SHP77 (cell line): ENCODE data around the gene BLOC1S4.
"Not testable (repeated sequence)": the region's sequence is repeated elsewhere in the genome, so short reads cannot be mapped to it uniquely, and the experiment has no call there.

Experiments
- DNase-seq, 2 experiments: peaks; one replicate each; lab custom pipeline; 2025; lab: John Stamatoyannopoulos, UW

Gene BLOC1S4

GRCh38 chr4:6718932-6719610 lies 3.1 kb downstream of the BLOC1S4 start:
- no peak for DNase-seq

- DNase-seq: no peak
Observed at GRCh38 chr4:6719611-6720179, 3.7 kb downstream of the BLOC1S4 start.

- peak; percentile 40 to 46 for DNase-seq
Observed at GRCh38 chr4:6720202-6720699, 4.3 kb downstream of the BLOC1S4 start.

GRCh38 chr4:6721121-6721520 lies 5.1 kb downstream of the BLOC1S4 start:
- no peak for DNase-seq

DNA sequence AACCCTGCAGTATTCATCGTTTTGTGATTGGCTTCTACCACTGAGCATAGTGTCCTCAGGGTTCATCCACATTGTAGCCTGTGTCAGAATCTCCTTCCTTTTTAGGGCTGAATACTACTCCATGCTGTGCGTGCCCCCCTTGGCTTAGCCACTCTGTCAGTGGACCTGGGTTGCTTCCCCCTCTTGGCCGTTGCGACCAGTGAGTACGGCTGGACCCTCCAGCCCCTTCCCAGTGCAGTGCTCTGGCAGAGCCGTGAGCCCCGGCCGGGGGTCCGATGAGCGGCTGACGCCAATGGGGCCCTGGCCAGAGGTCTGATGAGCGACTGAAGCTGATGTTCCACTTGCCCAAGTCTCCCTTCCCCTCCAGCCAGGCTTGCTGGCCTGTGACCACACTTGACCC lies 6.9 kb downstream of the BLOC1S4 start:
- no peak for DNase-seq

DNA sequence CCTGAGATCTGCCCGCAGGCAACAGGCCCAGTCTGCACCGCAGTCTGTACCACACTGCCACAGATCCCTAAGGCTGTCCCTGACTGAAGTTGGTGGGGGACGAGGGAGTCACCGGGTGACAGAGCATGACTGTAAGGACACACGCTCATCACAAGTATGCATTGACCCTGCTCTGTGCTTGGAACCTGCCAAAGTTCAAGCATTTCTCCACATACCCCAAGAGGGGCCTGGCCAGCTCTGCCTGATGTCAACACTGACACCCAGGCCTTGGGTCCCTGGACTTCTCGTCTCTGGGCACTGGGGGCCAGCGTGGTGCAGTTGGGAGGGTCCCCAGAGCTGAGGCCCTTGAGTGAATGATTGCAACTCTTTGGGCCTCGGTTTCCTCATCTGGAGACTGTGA lies 7.9 kb downstream of the BLOC1S4 start:
- DNase-seq: no peak

DNA sequence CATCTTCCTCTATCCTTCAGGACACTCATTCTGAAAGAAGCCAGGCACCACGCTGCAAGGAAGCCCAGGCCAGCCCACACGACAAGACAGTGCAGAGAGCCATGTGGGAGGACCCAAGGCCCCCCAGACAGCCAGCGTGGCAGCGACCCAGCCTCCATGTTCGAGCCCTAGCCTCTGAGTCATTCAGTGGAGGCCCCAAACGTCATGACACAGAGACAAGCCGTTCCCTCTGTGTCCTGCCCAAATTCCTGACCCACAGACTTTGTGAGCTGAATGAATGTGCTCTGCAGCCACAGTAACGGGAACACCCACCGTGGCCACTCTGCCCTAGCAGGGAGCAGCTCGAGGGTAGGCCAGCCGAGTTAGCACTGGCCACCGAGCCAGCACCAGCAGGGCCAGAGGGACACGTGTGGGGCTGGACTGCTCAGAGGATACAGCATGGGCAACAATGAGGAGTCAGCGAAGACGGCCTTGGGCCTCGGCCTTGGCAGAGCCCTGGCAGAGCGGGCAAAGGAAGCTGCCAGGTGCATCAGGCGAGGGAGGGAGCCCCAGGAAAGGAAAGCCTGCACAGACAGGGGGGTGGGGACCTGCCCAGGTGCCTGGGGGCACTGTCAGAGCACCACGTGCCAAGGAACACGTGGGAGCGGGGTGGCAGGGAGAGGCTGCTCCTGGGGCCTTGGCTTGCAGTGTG lies 8.6 kb downstream of the BLOC1S4 start:
- no peak for DNase-seq

DNA sequence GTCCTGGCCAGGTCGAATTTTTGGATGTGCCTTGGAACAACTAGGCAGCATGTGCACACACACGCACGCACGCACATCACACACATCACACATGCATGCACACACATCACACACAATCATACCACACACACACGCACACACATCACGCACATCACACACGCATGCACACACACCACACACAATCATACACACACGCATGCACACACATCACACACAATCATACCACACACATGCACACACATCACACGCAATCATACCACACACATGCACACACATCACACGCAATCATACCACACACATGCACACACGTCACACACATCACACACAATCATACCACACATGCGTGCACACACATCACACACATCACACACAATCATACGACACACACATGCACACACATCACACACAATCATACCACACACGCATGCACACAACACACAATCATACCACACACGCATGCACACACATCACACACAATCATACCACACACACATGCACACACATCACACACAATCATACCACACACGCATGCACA lies 9.5 kb downstream of the BLOC1S4 start:
- DNase-seq: not testable (repeated sequence)

DNA sequence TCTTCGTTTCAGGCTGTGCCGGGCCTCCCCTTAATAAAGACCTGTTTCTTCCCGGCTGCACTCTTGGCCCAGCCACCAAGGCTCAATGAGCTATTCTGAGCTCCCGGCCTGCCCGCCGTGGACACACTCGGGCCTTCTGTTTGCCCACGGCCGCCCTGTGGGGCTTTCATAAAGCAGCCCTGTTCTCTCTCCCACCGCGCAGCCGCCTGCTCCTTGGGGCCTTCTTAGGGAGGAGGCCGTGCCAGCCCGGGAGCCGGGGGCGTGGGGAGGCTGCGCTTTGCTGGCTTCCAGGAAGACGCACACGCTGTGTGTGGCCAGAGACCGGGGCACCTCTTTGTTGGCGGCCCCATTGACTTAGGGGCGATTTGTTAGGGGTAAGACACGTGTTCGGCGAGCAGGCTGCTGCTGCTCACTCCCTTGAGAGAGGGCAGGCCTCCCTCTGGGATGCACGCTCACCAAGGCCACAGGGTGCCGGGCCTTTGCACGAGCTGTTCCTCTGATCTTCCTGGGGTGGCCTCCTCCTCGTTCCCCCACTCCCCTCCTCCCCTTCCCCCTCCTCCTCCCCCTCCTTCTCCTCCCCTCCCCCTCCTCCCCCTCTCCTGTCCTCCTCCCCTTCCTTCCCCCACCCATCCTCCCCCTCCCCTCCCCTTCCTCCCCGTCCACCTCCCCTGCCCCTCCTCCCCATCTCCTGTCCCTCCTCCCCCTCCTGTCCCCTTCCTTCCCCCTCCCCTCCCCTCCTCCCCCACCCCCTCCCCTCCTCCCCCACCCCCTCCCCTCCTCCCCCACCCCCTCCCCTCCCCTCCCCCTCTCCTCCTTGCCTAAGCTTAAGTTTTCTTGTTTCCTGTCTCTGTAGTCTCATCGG lies 11.3 kb downstream of the BLOC1S4 start:
- no peak for DNase-seq

- DNase-seq: no peak
Observed at GRCh38 chr4:6727943-6728250, 11.9 kb downstream of the BLOC1S4 start.

DNA sequence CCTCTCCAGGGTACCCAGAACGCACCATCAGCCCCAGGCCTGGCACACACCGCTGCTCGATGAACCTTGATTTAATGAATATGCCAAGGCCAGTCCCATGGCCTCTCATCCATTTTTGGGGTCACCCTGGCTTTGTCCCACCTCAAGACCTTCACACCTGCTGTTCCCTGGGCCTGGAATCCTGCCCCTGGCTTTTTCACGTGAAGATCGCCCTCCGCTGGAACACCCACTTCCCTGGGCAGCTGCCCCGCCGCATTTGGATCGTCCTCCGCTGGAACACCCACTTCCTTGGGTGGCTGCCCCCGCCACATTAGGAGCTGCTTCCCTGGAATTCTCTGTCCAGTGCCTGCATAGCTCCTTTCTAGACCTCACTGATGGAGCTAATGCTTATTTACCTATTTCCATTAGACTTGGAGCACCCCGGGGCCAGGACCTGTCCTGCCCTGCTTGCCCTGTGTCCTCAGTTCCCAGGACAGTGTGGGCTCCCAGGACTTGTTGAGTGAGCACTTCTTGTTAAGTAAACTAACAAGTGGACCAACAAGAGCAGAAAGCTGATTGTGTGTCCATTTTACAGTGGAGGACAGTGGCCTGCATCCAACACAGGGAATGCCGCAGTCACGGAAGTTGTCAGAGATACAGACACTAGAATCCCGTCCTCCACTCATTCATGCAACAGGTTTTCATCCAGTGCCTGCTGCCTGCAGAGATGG lies 12.5 kb downstream of the BLOC1S4 start:
- DNase-seq: no peak

- DNase-seq: no peak
Observed at GRCh38 chr4:6730603-6731317, 14.8 kb downstream of the BLOC1S4 start.

GRCh38 chr4:6731318-6731675 lies 15.3 kb downstream of the BLOC1S4 start:
- DNase-seq: no peak

DNA sequence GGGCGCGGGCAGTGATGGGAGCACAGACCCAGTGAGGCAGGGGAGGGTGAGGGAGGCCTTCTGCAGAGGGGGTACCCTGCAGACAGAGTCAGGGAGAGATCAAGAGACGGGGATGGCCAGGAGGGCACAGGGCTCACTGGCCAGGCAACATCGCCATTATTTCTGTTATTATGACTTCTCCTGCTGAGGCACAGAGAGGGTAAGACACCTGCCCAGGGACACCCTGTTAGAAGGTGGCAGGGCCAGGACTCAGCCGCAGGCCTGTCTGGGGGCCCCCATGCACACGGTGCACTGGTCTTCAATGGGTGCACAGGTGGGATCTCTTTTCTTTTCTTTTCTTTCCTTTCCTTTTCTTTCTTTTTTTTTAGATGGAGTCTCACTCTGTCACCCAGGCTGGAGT lies 15.8 kb downstream of the BLOC1S4 start:
- DNase-seq: no peak

DNA sequence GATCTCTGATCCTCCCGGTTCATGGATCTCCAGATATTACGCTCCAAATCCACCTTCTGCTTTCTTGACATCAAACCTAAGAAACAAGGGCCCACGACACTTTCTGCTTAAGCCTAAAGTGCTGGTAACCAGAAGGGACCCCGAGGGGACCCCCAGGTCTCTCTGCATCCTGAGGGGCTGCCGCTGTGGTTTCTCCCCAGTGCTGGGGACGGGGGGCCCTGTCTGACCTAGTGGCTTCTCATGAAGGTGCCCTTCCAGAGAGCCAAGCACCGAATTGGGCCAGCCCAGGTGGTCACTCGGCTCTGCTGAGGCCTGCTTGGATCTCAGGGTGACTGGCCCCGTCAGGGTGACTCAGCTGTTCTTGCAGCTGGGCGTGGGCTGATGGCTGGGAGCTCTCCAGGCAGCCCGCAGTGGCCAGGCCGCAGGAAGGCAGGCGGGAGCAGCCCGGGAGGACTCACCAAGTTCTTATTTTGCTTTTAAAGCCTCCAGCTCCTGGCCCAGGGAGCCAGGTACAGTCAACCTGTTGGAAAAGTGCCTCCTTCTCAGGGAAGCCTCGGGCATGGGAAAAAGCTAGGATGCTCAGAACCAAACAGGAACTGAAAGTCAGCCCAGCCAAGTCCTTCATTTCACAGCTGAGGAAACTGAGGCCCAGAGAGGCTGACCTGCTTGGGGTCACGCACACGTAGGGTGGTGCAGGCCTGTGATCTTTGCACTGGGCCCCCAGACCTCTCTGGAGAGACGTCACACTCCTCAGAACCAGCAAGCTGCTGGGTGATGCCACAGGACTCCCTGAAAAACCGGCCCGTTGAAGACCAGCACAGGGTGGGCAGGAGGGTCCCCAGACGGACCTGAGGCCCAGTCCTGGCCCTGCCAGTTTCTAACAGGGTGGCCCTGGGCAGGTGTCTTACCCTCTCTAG lies 16.7 kb downstream of the BLOC1S4 start:
- DNase-seq: peak; percentile 40 to 61

GRCh38 chr4:6733358-6734164 lies 17.6 kb downstream of the BLOC1S4 start:
- DNase-seq: no peak

DNA sequence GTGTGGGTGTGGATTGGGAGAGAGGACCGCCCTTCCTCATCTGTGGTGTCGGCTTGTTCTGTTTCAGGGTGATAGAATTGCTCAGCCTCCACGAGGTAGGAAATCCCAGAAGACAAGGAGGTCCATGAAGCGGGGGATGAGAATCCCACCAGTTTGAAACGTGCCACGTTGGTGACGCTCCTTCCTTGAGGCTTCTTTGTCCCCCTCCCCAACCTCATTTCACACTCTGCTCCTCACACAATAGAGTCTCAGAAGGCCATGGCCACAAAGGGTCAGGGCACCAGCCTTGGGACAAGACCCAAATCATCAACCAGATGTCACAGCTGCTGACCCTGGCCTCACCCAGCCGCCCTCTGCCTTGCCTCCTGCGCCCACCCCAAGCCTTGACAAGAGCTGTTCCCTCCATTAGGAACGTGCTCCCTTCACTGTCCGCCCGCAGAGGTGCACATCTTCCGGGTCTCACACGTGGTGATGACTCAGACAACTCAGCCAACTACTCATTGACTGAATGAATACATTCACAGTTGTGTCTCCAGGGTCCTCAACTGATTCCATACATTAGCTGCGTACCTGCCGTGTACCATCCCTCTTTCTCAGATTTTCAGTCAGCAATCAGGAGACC lies 18.3 kb downstream of the BLOC1S4 start:
- DNase-seq: no peak

- DNase-seq: no peak
Observed at GRCh38 chr4:6739920-6740319, 23.9 kb downstream of the BLOC1S4 start.

- DNase-seq: no peak
Observed at GRCh38 chr4:6740347-6740746, 24.4 kb downstream of the BLOC1S4 start.
